LNCaP clone FGC (cell line): ENCODE data around the gene SOBP.

Experiments used
- DNase-seq: peaks from one replicate; pipeline ENCODE4 v3.0.0-alpha.2; 2011; ENCODE audit warnings: low read depth
- H3K4me3 ChIP-seq: 2 replicates; pipeline ENCODE4 v1.5.1; 2011; ENCODE audit warnings: mild to moderate bottlenecking, low read depth, low read length, control low read depth
- TF ChIP-seq, protein P1 (sequence below): IDR thresholded peaks from 2 replicates; pipeline ENCODE4 v1.5.1; 2012; ENCODE audit warnings: mild to moderate bottlenecking; ENCODE audit not compliant: control insufficient read depth, insufficient read depth; ENCODE audit errors: extremely low read depth

SOBP gene

DNA sequence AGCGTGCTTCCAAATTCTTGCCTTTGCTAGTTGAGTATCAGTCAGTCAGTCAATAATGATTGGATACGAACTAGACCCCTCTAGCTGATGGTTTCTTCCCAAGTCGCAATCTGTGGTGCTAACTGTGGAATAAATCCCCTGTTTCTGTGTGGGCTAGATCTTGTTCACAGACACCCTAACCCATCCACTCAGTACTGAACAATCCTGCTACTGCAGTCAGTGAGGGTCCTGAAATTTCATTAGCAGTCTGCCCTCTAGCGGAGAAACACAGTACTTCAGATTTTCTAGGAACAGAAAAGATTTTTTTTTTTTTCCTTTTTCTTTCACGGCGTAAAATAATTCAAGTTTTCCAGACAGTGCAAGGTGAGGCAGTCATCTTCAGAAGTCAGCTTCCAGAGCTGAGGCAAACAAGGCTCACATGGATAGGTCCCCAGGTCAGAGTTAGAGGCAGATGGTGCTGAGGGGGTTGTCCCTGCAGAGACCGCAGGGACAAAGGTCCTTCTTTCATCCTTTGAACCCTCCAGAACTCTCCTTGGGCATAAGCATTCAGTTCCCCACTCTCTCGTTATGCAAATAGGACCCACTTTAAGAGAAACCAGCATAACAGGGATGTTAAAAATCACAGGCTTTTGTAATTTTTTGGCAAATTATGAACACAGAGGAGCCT, 214.6 kb downstream of the SOBP start:
- H3K4me3 ChIP-seq, result no peak overlapping the region
- TF ChIP-seq, protein P1, sequence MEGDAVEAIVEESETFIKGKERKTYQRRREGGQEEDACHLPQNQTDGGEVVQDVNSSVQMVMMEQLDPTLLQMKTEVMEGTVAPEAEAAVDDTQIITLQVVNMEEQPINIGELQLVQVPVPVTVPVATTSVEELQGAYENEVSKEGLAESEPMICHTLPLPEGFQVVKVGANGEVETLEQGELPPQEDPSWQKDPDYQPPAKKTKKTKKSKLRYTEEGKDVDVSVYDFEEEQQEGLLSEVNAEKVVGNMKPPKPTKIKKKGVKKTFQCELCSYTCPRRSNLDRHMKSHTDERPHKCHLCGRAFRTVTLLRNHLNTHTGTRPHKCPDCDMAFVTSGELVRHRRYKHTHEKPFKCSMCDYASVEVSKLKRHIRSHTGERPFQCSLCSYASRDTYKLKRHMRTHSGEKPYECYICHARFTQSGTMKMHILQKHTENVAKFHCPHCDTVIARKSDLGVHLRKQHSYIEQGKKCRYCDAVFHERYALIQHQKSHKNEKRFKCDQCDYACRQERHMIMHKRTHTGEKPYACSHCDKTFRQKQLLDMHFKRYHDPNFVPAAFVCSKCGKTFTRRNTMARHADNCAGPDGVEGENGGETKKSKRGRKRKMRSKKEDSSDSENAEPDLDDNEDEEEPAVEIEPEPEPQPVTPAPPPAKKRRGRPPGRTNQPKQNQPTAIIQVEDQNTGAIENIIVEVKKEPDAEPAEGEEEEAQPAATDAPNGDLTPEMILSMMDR, result peak; percentile 61
- no peak for DNase-seq

DNA sequence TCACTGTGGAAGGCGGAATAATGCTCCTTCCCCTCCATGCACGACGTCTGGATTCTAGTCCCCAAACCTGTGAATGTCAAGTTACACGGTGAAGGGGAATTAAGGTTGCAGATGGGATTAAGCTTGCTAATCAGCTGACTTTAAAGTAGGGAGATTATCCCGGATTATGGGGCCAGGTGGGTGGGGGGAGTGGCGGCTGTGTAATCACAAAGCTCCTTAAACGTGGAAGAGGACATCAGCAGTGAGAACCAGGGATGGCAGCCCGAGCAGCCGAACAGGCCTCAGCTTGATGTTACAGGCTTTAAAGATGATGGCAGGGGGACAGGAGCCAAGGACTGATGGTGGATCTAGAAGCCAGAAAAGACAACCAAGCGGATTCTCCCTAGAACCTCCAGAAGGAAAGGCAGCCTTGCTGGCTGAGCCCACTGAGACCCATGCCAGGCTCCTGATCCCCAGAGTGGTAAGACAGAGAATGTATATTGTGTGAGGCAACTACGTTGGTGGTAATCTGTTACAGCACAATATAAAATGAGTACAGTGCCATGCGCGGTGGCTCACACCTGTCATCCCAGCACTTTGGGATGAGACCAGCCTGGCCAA, 216.7 kb downstream of the SOBP start:
- H3K4me3 ChIP-seq, result no peak overlapping the region
- no peak for DNase-seq
- TF ChIP-seq, protein P1, result no peak

DNA sequence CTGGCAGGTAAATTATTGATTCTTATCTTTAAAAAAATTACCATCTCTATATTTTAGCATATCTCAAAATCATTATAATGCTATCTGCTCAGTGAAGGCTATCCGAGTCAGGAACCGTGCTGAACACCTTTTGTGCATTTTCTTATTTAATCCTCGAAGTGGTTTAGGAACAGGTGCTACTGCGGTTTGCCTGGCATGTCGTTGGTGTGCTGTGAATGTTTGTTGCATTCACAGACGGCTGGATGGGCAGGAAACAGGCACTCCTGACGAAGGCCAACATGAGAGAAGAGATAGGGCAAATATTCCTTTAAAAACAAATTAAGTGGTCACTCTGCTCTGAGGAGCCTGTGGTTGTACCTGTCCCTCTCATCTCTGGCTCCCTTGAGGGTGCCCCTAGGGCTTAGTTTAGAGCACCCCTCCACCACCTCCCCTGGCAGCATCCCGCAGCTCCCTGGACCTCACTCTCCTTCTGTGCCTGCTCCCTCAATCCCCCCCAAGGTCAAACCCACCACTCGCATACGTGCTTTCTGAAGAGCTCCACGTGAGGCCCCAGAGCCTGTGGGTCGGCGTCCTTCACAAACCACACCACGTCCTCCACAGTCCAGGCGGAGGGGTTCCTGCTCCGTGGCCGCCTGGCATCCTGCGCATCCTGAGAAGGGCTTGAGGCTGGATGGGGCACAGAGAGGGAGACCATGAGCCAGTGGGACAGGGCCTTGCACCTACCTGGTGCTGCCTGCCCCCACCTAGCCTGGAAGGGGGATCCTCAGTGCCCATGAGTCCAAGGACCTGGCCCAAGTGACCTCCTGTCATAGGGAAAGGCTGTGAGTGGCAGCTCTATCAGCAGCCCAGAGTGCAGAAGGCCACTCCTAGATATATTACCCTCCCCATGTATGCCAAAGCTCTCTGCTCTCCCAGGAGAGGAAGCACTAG, 217.7 kb downstream of the SOBP start:
- H3K4me3 ChIP-seq, result no peak overlapping the region
- TF ChIP-seq, protein P1, result no peak
- no peak for DNase-seq

DNA sequence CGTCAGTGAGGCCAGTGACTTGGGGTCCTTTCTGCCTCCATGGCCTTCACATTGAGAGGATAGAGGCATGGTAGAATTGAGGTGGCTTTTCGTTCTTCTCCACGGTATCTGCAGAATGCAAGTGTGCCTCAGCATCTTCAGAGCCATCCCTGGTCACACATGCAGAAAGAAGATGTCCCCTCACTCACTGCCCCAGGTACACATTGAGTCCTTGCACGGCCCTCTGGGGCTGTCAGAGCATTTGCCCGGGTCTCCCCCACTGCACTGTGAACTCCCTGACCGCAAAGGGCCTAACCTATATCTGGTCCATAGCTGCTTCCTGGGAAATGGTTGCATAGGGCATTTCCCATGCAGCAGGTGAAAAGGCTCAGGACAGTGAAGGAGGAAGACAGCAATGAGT, 218.5 kb downstream of the SOBP start:
- TF ChIP-seq, protein P1, result no peak

DNA sequence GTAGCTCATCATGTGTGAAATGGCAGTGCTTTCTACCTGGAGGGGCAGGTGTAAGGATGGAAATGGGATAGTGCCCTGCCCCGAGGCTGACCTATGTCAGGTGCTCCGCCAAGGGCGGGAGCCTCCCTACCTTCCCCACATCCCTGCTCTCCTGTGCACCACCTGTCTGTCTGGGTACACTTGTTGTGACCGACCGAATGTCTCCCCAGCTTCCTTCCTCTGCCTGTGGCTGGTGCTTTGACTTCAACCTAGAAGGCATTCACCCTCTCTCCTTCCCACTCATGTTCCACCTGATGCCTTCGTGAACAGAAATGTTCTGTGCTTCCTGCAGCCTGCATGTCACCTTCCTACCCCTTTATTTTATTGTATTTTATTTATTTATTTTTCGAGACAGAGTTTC, 219.4 kb downstream of the SOBP start:
- TF ChIP-seq, protein P1, result no peak
- DNase-seq, result no peak
- no peak overlapping the region for H3K4me3 ChIP-seq

More for the DNA sequence above, 218.5 kb downstream of the SOBP start:
- H3K4me3 ChIP-seq, result no peak overlapping the region
- DNase-seq, result no peak
